NCI-H526 (cell line): Measurements from ENCODE around the gene ACACB.
"Not testable (repeated sequence)": the region's sequence is repeated elsewhere in the genome, so short reads cannot be mapped to it uniquely, and the experiment has no call there.

Experiments used
- DNase-seq, 2 experiments: peaks; one replicate each; lab custom pipeline; 2025; lab: John Stamatoyannopoulos, UW

Gene ACACB

DNA sequence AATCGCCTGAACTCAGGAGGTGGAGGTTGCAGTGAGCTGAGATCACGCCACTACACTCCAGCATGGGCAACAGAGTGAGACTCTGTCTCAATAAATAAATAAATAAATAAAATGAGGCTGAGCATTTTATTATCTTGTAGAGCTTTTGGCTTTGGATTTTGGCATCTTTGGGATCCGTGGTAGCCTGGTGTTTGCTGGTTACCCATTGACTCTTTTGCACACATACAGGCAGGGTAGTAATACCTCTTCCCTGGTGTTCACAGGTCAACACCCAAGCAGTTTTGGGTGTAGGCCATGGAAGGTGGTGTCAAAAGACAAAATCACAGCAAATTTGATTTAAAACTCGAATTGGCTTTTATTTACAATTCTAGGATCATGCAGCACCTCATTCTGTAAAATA is 27.8 kb downstream of the ACACB start:
- DNase-seq, result no peak

DNA sequence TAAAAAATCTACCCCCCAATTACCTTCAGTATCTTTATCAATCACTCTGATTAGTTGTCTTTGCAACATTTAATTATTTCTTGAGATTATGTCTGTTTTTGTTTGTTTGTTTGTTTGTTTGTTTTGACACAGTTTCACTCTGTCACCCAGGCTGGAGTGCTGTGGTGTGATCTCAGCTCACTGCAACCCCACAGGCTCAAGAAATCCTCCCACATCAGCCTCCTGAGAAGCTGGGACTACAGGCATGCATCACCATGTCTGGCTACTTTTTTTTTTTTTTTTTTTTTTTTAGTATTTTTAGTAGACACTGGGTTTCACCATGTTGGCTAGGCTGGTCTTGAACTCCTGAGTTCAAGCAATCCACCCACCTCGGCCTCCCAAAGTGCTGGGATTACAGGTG is 30.7 kb downstream of the ACACB start:
- not testable (repeated sequence) for DNase-seq

DNA sequence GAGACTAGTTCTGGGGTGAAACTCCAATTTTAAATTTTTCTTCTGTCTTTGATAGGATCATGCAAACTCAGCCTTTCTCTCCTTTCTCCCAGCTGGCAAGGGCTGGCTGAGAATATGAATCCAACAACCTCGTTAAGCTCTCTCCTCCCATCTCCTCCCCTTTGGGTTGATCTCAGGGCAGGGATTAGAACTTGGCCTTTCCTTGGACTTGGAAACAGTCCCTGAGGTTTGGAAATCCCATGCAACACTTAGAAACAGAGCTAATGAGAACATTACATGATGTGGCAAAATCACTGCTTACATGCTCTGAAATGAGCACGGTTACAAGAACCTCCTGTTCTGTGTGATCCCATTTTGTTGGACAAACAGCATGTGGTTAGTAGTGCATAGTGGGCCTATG is 31.6 kb downstream of the ACACB start:
- no peak for DNase-seq

- no peak for DNase-seq
Measured at GRCh38 chr12:109150124-109150640, 33.8 kb downstream of the ACACB start.

- no peak for DNase-seq
Measured at GRCh38 chr12:109151457-109151856, 35.1 kb downstream of the ACACB start.

GRCh38 chr12:109153821-109154441 is 37.5 kb downstream of the ACACB start:
- peak in 1 of 2 experiments; percentile 32 for DNase-seq

GRCh38 chr12:109154451-109155438 is 38.4 kb downstream of the ACACB start:
- peak; percentile 46 to 77 for DNase-seq

GRCh38 chr12:109156036-109156435 is 39.6 kb downstream of the ACACB start:
- DNase-seq, result no peak

DNA sequence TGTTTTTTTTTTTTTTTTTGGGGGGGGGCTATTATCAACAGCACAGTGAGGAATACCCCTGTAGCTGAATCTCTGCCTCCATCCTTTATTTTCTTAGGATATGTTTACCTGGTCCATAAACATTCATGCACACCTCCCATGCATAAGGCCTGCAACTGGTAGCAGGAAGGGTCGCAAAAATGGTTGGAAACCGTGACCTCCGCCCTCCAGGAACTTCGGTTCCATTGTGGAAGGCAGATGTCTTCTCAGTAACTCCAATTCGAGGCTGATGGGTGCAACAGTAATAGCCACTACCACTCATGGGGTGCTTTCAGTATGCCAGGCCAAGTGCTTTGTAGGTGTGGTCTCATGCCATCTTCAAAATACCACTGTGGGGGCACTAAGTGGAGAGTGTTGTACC is 40.2 kb downstream of the ACACB start:
- DNase-seq, result no peak

GRCh38 chr12:109157986-109158385 is 41.6 kb downstream of the ACACB start:
- DNase-seq, result no peak

- DNase-seq, result no peak
Measured at GRCh38 chr12:109160433-109160832, 44.0 kb downstream of the ACACB start.

- no peak for DNase-seq
Measured at GRCh38 chr12:109160873-109161272, 44.5 kb downstream of the ACACB start.

DNA sequence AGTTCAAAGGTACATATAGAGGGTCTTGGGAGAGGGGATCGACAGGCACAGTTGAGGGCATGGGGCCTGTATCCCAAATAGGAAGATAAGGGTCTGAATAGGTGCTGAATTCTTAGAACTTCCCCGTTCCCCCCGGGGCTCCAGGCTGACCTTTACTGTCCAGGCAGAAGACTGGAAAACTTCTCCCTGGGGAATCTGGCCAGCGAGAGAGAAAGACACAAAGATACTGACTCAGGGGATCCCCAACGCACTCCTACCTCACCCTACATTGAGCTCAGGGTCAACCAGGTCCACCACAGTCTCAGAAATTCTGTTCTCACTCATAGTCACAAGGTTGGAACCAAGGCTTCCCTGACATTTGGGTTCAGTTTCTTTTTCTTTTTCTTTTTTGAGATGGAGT is 46.2 kb downstream of the ACACB start:
- no peak for DNase-seq

- no peak for DNase-seq
Measured at GRCh38 chr12:109163167-109163566, 46.8 kb downstream of the ACACB start.

- no peak for DNase-seq
Measured at GRCh38 chr12:109165599-109165998, 49.2 kb downstream of the ACACB start.

DNA sequence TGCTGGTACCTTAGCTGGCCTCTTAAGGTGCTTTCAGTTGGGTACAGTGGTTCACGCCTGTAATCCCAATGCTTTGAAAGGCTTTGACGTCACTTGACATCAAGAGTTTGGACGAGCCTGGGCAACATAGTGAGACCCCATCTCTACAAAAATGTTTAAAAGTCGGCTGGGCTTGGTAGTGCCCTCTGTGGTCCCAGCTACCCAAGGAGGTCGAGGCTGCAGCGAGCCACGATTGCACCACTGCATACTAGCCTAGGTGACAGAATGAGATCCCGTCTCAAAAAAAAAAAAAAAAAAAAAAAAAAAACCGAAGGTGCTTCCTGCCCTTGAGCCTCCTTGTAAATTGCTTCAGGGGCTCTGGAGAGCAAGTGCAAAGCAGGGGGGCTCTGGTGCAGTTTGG is 50.0 kb downstream of the ACACB start:
- no peak for DNase-seq

GRCh38 chr12:109167781-109168180 is 51.4 kb downstream of the ACACB start:
- DNase-seq, result no peak

DNA sequence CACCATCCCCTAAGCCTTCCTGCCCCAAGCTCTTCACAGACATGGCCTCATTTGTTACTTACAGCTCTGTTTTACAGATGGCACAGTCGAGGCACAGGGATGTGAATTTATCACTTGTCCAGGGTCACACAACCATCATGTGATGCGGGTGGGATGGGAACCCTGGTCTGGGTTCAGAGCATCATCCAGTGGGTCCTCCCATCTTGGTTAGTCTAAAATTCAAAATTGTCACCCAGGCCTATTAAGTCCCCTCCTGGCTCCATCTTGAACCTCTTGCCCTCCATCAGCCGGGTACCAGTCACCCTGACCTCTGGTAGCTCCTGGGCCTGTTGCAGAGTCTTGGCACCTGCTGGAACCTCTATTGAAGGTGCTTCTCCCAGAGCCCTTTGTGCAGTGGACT is 52.9 kb downstream of the ACACB start:
- DNase-seq, result no peak

DNA sequence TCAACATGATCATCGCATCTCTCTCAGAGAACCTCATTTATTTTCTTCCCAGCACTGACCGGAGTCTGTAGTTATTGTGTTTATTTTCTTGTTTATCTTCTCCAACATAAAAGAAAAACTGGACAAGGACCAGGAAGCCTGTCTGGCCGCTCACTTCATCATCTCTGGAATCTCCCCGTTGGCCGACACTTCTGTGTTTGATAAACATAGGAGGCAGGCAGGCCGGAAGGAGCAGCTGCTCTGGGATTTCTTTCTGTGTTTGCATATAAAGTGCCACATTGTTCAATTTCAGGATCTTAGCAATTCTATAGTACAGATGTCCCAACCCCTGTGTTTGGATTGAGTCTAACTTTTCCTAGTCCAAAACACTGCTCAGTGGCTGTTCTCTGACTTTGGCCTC is 53.3 kb downstream of the ACACB start:
- DNase-seq, result no peak

DNA sequence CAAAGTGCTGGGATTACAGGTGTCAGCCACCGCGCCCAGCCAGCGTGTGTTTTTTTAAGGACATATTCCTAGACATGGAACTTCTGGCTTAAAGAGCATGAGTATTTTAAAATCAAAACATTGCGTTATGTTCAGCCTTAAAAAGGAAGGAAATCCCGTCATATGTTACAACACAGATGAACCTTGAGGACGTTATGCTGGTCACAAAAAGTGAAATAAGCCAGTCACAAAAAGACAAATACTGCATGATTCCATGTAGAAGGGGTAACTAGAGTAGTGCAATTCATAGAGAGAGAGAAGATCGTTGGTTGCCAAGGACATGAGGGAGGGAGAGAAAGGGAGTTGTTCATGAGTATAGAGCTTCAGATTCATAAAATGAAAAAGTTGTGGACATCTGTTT is 53.9 kb downstream of the ACACB start:
- no peak for DNase-seq

DNA sequence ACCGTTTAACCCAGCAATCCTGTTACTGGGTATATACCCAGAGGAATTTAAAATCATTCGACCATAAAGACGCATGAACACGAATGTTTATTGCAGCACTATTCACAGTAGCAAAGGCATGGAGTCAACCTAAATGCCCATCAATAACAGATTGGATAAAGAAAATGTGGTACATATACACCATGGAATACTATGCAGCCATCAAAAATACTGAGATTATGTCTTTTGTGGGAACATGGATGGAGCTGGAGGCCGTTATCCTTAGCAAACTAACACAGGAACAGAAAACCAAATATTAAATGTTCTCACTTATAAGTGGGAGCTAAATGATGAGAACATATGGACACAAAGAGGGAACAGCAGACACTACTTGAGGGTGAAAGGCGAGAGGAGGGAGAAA is 56.4 kb downstream of the ACACB start:
- not testable (repeated sequence) for DNase-seq

DNA sequence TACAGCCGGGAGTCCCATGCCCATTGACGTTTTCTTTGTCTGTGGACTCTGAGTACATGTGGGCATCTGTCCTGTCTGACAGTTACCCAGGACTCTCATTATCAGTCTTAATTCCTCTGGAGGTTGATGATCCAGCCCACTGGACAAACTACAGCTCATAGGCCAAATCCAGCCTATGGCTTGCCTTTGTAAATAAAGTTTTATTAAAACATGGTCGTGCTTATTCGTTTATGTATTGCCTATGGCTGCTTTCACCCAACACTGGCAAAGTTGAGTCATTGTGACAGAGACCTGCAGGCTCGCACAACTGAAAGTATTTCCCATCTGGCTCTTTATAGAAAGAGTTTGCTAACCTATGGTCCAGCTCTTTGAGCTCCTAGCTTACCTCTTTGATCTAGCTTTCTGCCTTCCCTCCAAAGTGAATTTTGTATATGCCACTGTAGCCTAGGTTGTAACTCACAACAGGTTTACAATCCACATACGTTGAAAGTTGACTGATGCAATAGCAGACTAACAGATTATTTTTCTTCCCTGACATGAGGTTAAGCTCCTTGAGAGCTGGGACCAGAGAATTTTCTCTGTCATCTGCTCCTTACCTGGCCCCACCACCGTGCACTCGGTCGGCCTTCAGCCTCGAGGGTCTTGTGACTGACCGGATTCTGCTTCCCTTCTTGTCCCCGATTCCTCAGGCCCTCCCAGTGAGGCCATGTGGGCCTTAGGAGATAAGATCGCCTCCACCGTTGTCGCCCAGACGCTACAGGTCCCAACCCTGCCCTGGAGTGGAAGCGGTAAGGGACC is 57.3 kb downstream of the ACACB start:
- DNase-seq, result no peak
